Esophagus muscularis mucosa (tissue), 4 donors: Measurements from ENCODE around the gene BTBD17. TPM values are rescaled to one million over a fixed set of nuclear protein-coding genes. Genes with fewer than 3 reads are reported as not detected.

ENCODE experiments used
- DNase-seq: peaks from one replicate; pipeline ENCODE4 v3.0.0-alpha.2; 2017; ENCODE audit errors: extremely low spot score
- H3K27ac ChIP-seq, 4 donors: fragments of 200-600 bp; sonication (generic); replicated peaks in 1 of 4; 1 replicate in 3 of 4; 2 replicates in 1 of 4; pipeline ENCODE4 v1.5.1; 2016 to 2019; ENCODE audit warnings: mild to moderate bottlenecking in 1 of 4
- H3K27me3 ChIP-seq, 4 donors: fragments of 200-600 bp; sonication (generic); one replicate each; pipeline versions ENCODE4 v1.5.1 to v1.6.0; 2016 to 2019
- H3K36me3 ChIP-seq, 4 donors: fragments of 200-600 bp; sonication (generic); one replicate each; pipeline ENCODE4 v1.5.1; 2016 to 2019
- H3K4me1 ChIP-seq, 4 donors: fragments of 200-600 bp; sonication (generic); one replicate each; pipeline ENCODE4 v1.5.1; 2016 to 2019
- H3K4me3 ChIP-seq, 4 donors: fragments of 200-600 bp; sonication (generic); 1 replicate in 2 of 4; 2 replicates in 2 of 4; pipeline ENCODE4 v1.5.1; 2016 to 2019; ENCODE audit warnings: mild to moderate bottlenecking in 4 of 4, moderate library complexity in 1 of 4
- H3K9me3 ChIP-seq, 4 donors: fragments of 200-600 bp; sonication (generic); 1 replicate in 3 of 4; 2 replicates in 1 of 4; pipeline ENCODE4 v1.5.1; 2016 to 2019
- EP300 ChIP-seq: sonication (generic); formaldehyde crosslinking; IDR thresholded peaks from one replicate; pipeline ENCODE4 v1.6.1; 2017; ENCODE audit warnings: antibody characterized with exemption
- POLR2A ChIP-seq: fragments of 450-650 bp; IDR thresholded peaks from one replicate; pipeline ENCODE4 v1.6.1; 2017; ENCODE audit warnings: antibody characterized with exemption, moderate library complexity, mild to moderate bottlenecking, low read depth
- POLR2AphosphoS5 ChIP-seq, 2 donors: sonication (generic); formaldehyde crosslinking; IDR thresholded peaks; one replicate each; pipeline ENCODE4 v1.6.1; 2017; ENCODE audit warnings: antibody characterized with exemption in 2 of 2
- WGBS: methylation state at CpG from one replicate; pipeline ENCODE4 v1.1.5; 2018; 5-methylcytosine and 5-hydroxymethylcytosine counted together
- intact Hi-C: fragments of 100-400 bp; cut with DNase I; formaldehyde crosslinking; loops from one replicate; pipeline ENCODE4 v1.15.1; 2023
- total RNA-seq, 4 donors: library from RNA; depleted of rRNA; stranded (reverse); fragments of >200 nt; gene quantifications; one replicate each; pipeline versions ENCODE4 v1.1.0 to v1.2.1, GENCODE V29; 2016
- TF ChIP-seq, protein P1 (sequence below), 3 experiments: fragments of 200-600 bp in 2 of 3; fragments of 450-650 bp in 1 of 3; sonication (generic) in 2 of 3; IDR thresholded peaks; one replicate each; pipeline ENCODE4 v1.5.1; 2017 to 2019; ENCODE audit warnings: antibody characterized with exemption in 3 of 3, mild to moderate bottlenecking in 2 of 3, moderate library complexity in 1 of 3

The BTBD17 gene
- total RNA-seq, 4 donors from 2014 or later, result 0.17 TPM; not detected in 3

DNA sequence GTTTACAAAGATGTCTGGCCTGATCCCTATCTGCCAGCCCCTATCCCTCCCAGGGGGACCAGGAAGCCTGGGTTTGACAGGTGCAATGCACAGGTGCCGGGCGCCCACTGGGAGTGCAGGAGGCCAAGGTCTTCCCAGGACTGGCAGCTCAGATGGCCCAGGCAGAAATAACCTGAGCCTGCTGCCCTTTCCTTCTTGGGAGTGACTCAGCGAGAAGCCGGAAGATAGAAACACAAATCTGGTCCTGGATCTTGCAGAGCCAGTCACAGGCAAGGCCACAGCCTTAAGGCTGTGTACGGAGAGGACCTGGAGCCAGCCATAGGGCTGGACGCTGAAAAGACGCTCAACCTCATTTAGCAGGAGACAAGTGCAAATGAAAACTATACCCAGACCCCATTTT is 33.3 kb upstream of the BTBD17 start:
- Histone ChIP-seq H3K27me3 (no peaks in the 10 kb centered on the region), H3K4me3 (no peak overlapping the region), H3K36me3 (no peaks in the 10 kb centered on the region), H3K27ac (no peak overlapping the region), H3K4me1 (no peaks in the 10 kb centered on the region), H3K9me3 (peaks cover 0 to 3% (median 0%) of the 10 kb centered on the region in 4 donors)
- no peak for TF ChIP-seq POLR2AphosphoS5 (IDR thresholded peaks at IDR 0.05)
- TF ChIP-seq, protein P1, sequence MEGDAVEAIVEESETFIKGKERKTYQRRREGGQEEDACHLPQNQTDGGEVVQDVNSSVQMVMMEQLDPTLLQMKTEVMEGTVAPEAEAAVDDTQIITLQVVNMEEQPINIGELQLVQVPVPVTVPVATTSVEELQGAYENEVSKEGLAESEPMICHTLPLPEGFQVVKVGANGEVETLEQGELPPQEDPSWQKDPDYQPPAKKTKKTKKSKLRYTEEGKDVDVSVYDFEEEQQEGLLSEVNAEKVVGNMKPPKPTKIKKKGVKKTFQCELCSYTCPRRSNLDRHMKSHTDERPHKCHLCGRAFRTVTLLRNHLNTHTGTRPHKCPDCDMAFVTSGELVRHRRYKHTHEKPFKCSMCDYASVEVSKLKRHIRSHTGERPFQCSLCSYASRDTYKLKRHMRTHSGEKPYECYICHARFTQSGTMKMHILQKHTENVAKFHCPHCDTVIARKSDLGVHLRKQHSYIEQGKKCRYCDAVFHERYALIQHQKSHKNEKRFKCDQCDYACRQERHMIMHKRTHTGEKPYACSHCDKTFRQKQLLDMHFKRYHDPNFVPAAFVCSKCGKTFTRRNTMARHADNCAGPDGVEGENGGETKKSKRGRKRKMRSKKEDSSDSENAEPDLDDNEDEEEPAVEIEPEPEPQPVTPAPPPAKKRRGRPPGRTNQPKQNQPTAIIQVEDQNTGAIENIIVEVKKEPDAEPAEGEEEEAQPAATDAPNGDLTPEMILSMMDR (IDR thresholded peaks at IDR 0.05), result no peak
- TF ChIP-seq POLR2A, result no peak
- TF ChIP-seq EP300, result no peak
- intact Hi-C loops, result no loop called here
- DNase-seq, result no peak
- 94% methylated on average over 7 of the region's 7 CpGs for WGBS

DNA sequence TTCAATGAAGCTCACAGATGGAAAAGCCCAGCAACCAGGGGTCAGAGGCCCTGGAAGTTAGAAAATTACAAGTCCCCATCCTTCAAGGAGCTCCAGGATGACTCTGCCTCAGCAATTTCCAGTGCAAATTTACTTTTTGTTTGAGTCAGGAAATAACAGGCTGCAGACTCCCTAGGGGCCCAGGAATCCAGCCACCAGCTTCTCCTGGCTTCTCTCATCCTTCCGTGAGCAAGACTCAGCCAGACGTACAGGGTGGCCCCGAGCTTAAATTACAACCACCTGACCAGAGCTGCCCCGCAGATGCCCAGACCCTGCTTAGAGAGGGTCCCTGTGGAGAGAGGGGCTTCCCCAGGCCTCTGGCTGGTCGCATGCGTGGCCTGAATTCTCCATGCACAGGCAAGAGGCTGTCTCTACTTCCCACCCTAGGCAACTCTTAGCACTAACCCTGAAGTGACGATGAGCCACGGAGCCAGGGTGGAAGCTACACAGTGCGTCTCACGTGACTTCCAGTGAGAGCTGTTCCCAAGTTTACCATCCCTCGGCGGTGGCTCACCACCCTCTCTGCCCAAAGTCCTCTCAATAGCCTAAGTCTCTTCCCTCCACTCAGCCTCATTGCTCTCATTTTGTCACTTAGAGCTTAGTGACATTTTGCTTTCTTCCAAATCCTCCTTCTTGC is 32.7 kb upstream of the BTBD17 start:
- Histone ChIP-seq H3K9me3 (peaks cover 0 to 3% (median 0%) of the 10 kb centered on the region in 4 donors), H3K27me3 (no peaks in the 10 kb centered on the region), H3K4me3 (no peak overlapping the region), H3K27ac (no peak overlapping the region), H3K36me3 (no peaks in the 10 kb centered on the region), H3K4me1 (no peaks in the 10 kb centered on the region)
- intact Hi-C loops, result no loop called here
- no peak for DNase-seq
- 82% methylated on average over 10 of the region's 12 CpGs for WGBS
- no peak for TF ChIP-seq POLR2AphosphoS5 (IDR thresholded peaks at IDR 0.05)

DNA sequence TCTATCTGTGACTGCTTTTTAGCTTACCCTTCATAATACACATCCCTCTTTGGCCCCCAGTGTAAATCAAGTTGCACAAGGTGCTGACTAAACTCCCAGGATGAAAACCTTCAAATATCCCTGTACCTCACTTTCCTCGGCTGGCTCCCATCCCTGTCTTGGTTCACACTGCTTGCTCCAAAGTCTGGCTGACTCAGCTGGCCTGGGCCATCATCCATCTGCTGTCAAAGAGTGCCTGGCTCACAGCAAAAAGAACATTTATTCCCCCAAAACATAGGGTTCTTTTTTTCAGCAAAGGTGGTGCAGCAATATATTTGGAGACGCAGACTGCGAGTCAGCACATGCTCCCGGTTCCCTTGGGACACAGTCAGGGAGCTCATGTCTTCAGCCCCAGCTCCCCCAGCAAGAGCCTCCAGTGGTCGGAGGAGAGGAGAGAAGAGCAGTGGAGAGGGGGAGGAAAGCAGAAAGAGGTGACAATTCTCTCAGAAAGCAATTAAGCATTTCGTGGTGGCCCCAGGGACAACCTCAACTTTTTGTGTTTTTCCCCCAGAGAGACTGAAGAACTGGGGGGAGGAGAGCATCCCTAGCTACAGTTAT is 31.8 kb upstream of the BTBD17 start:
- Histone ChIP-seq H3K27ac (no peak overlapping the region), H3K36me3 (no peaks in the 10 kb centered on the region), H3K4me1 (no peaks in the 10 kb centered on the region), H3K4me3 (no peak overlapping the region), H3K9me3 (peaks cover 0 to 3% (median 0%) of the 10 kb centered on the region in 4 donors), H3K27me3 (no peaks in the 10 kb centered on the region)
- TF ChIP-seq EP300 (no peak), POLR2A (no peak), POLR2AphosphoS5 (IDR thresholded peaks at IDR 0.05) (no peak)
- TF ChIP-seq, protein P1 (IDR thresholded peaks at IDR 0.05), result no peak
- WGBS, result 57% methylated on average over 6 of the region's 6 CpGs
- intact Hi-C loops, result no loop called here
- no peak for DNase-seq

DNA sequence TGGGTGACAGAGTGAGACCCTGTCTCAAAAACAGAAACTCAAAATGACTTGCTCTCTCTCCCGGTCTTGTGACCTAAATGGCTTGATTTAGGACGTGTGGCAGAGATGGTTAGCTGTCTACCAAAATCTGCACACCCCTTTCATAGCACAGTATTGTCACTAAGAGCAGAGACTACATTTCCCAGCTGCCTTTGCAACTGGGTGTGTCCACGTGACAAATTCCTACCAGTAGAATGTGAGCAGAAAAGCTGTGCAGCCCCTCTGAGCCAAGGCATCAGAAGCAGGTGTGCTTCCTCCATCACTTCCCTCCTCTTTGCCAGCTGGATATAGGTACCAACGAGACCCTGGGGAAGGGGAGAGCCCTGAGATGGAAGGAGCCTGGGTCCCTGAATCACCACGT is 31.2 kb upstream of the BTBD17 start:
- Histone ChIP-seq H3K4me1 (no peaks in the 10 kb centered on the region), H3K4me3 (no peak overlapping the region), H3K27me3 (no peaks in the 10 kb centered on the region), H3K27ac (no peak overlapping the region), H3K36me3 (no peaks in the 10 kb centered on the region), H3K9me3 (peaks cover 0 to 3% (median 0%) of the 10 kb centered on the region in 4 donors)
- no peak for DNase-seq
- intact Hi-C loops, result no loop called here
- TF ChIP-seq, protein P1 (IDR thresholded peaks at IDR 0.05), result no peak
- TF ChIP-seq POLR2A, result no peak
- no peak for TF ChIP-seq EP300
- TF ChIP-seq POLR2AphosphoS5 (IDR thresholded peaks at IDR 0.05), result no peak
- 64% methylated on average over 4 of the region's 5 CpGs for WGBS

DNA sequence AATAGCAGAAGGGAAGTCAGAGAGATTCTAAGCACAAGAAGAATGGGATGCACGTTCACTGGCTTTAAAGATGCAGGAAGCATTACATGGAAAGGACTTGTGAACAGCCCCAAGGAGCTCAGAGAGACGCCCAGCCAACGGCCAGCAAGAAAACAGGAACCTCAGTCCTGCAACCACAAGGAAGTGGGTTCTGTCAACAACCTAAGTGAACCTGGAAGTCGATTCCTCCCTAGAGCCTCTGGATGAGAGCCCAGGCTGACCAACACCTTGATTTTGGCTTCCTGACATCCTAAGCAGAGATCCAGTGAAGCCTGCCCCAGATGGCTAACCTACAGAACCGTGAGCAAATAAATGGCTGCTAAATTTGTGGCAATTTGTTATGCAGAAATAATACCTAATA is 30.1 kb upstream of the BTBD17 start:
- TF ChIP-seq EP300, result no peak
- TF ChIP-seq POLR2AphosphoS5 (IDR thresholded peaks at IDR 0.05), result no peak
- TF ChIP-seq, protein P1 (IDR thresholded peaks at IDR 0.05), result no peak
- no peak for TF ChIP-seq POLR2A
- H3K4me1 ChIP-seq, result peaks cover 0 to 4% (median under 1%) of the 10 kb centered on the region in 4 donors
- intact Hi-C loops, result no loop called here
- peaks cover 0 to 3% (median 0%) of the 10 kb centered on the region in 4 donors for H3K9me3 ChIP-seq
- WGBS, result 77% methylated on average over 5 of the region's 5 CpGs
- H3K27me3 ChIP-seq, result no peaks in the 10 kb centered on the region
- no peaks in the 10 kb centered on the region for H3K36me3 ChIP-seq
- DNase-seq, result no peak
- H3K27ac ChIP-seq, result no peak overlapping the region
- H3K4me3 ChIP-seq, result no peak overlapping the region
